Measurements from ENCODE around the gene WDR43.

The WDR43 gene

GRCh38 chr2:28894470-28895188, at the start of gene WDR43:
Gene WDR43 (plus strand): TSS chr2:28894667. CDS start chr2:28894699, 32 bp downstream.
- DNase-seq (ENCODE audit: low spot score): peak; percentile 98

- DNase-seq (ENCODE audit: low spot score): no peak
Observed at GRCh38 chr2:28855193-28855592, 39.3 kb upstream of the WDR43 start.

GRCh38 chr2:28855977-28856376, 38.5 kb upstream of the WDR43 start:
- DNase-seq (ENCODE audit: low spot score): no peak

GRCh38 chr2:28868611-28869010, 25.9 kb upstream of the WDR43 start:
- DNase-seq (ENCODE audit: low spot score): no peak

- no peak for DNase-seq (ENCODE audit: low spot score)
Observed at GRCh38 chr2:28869494-28870145, 24.8 kb upstream of the WDR43 start.

- peak; percentile 98 for DNase-seq (ENCODE audit: low spot score)
Observed at GRCh38 chr2:28870146-28870891, 24.1 kb upstream of the WDR43 start, which contains the start of gene TRMT61B. Gene TRMT61B (minus strand): TSS chr2:28870309. CDS start chr2:28870277, 32 bp downstream.

GRCh38 chr2:28871620-28872019, 22.8 kb upstream of the WDR43 start:
- no peak for DNase-seq (ENCODE audit: low spot score)

GRCh38 chr2:28880193-28880592, 14.3 kb upstream of the WDR43 start:
- no peak for DNase-seq (ENCODE audit: low spot score)

- DNase-seq (ENCODE audit: low spot score): no peak
Observed at GRCh38 chr2:28893488-28893887, 979 bp upstream of the WDR43 start.

- peak; percentile 64 for DNase-seq (ENCODE audit: low spot score)
Observed at GRCh38 chr2:28895189-28895893, 874 bp downstream of the WDR43 start.

GRCh38 chr2:28896906-28897305, 2.4 kb downstream of the WDR43 start:
- no peak for DNase-seq (ENCODE audit: low spot score)

- no peak for DNase-seq (ENCODE audit: low spot score)
Observed at GRCh38 chr2:28898048-28898447, 3.6 kb downstream of the WDR43 start.

GRCh38 chr2:28901202-28901601, 6.7 kb downstream of the WDR43 start:
- DNase-seq (ENCODE audit: low spot score): no peak

- DNase-seq (ENCODE audit: low spot score): no peak
Observed at GRCh38 chr2:28901841-28902240, 7.4 kb downstream of the WDR43 start.

- no peak for DNase-seq (ENCODE audit: low spot score)
Observed at GRCh38 chr2:28902584-28902983, 8.1 kb downstream of the WDR43 start.

GRCh38 chr2:28904295-28904694, 9.8 kb downstream of the WDR43 start:
- no peak for DNase-seq (ENCODE audit: low spot score)

GRCh38 chr2:28904802-28905457, 10.5 kb downstream of the WDR43 start:
- no peak for DNase-seq (ENCODE audit: low spot score)

- no peak for DNase-seq (ENCODE audit: low spot score)
Observed at GRCh38 chr2:28905533-28905932, 11.1 kb downstream of the WDR43 start.

GRCh38 chr2:28906376-28906775, 11.9 kb downstream of the WDR43 start:
- DNase-seq (ENCODE audit: low spot score): no peak

GRCh38 chr2:28906821-28907220, 12.4 kb downstream of the WDR43 start:
- no peak for DNase-seq (ENCODE audit: low spot score)

GRCh38 chr2:28908172-28908571, 13.7 kb downstream of the WDR43 start:
- no peak for DNase-seq (ENCODE audit: low spot score)
